ENCODE measurements around the gene RRP8. TPM values are rescaled to one million over a fixed set of nuclear protein-coding genes. Genes with fewer than 3 reads are reported as not detected.

The RRP8 gene
- total RNA-seq, 6 donors from 2014 or later, result 13.4 to 25.2 (median 22.1) TPM

GRCh38 chr11:6569706-6570105 is 33.7 kb downstream of the RRP8 start:
- TF ChIP-seq POLR2AphosphoS5 (IDR thresholded peaks at IDR 0.05), result no peak
- no peak for TF ChIP-seq CTCF (IDR thresholded peaks at IDR 0.05)
- TF ChIP-seq POLR2A (IDR thresholded peaks at IDR 0.05), result no peak
- no peak for TF ChIP-seq EP300 (IDR thresholded peaks at IDR 0.05)
- no peaks in the 10 kb centered on the region for H3K36me3 ChIP-seq
- DNase-seq (no peak), ATAC-seq (ENCODE audit: low FRiP score in 2 of 2) (no peak)
- WGBS, 2 donors, result 75 to 91% methylated on average over 5 of the region's 5 CpGs
- H3K27me3 ChIP-seq, result no peaks in the 10 kb centered on the region
- H3K4me1 ChIP-seq, result peaks cover 0 to 16% (median 3%) of the 10 kb centered on the region in 4 donors
- no peak overlapping the region for H3K27ac ChIP-seq
- H3K4me3 ChIP-seq, result no peak overlapping the region
- H3K9me3 ChIP-seq, result no peaks in the 10 kb centered on the region

- Histone ChIP-seq H3K4me3 (no peak overlapping the region), H3K4me1 (peaks cover 0 to 16% (median 3%) of the 10 kb centered on the region in 4 donors), H3K9me3 (no peaks in the 10 kb centered on the region), H3K27me3 (no peaks in the 10 kb centered on the region), H3K27ac (no peak overlapping the region), H3K36me3 (no peaks in the 10 kb centered on the region)
- no peak for DNase-seq
- ATAC-seq (ENCODE audit: low FRiP score in 2 of 2), result no peak
- 59 to 73% methylated on average over 3 to 4 of the region's 4 CpGs for WGBS, 2 donors
- TF ChIP-seq CTCF (IDR thresholded peaks at IDR 0.05) (no peak), POLR2A (IDR thresholded peaks at IDR 0.05) (no peak), EP300 (IDR thresholded peaks at IDR 0.05) (no peak)
Measured at GRCh38 chr11:6568191-6568918, 35.1 kb downstream of the RRP8 start.

- DNase-seq, result no peak
- H3K27ac ChIP-seq, result no peak overlapping the region
- no peak for ATAC-seq (ENCODE audit: low FRiP score in 2 of 2)
Measured at GRCh38 chr11:6567371-6567745, 36.1 kb downstream of the RRP8 start.

GRCh38 chr11:6566704-6567370 is 36.6 kb downstream of the RRP8 start:
- no peaks in the 10 kb centered on the region for H3K27me3 ChIP-seq
- no peak overlapping the region for H3K4me3 ChIP-seq
- no peaks in the 10 kb centered on the region for H3K9me3 ChIP-seq
- H3K27ac ChIP-seq, result no peak overlapping the region
- DNase-seq (no peak), ATAC-seq (ENCODE audit: low FRiP score in 2 of 2) (no peak)
- no peaks in the 10 kb centered on the region for H3K36me3 ChIP-seq
- H3K4me1 ChIP-seq, result peaks cover 0 to 16% (median 3%) of the 10 kb centered on the region in 4 donors
- TF ChIP-seq POLR2AphosphoS5 (IDR thresholded peaks at IDR 0.05) (no peak), POLR2A (IDR thresholded peaks at IDR 0.05) (no peak), CTCF (IDR thresholded peaks at IDR 0.05) (no peak), EP300 (IDR thresholded peaks at IDR 0.05) (no peak)
- WGBS, 2 donors, result 84 to 93% methylated on average over 12 to 13 of the region's 13 CpGs

More at GRCh38 chr11:6567371-6567745, 36.1 kb downstream of the RRP8 start:
- Histone ChIP-seq H3K27me3 (no peaks in the 10 kb centered on the region), H3K4me3 (no peak overlapping the region), H3K9me3 (no peaks in the 10 kb centered on the region), H3K4me1 (peaks cover 0 to 16% (median 3%) of the 10 kb centered on the region in 4 donors), H3K36me3 (no peaks in the 10 kb centered on the region)
- 100% methylated on average over 1 to 7 of the region's 7 CpGs for WGBS, 2 donors
- no peak for TF ChIP-seq CTCF (IDR thresholded peaks at IDR 0.05)
- no peak for TF ChIP-seq POLR2A (IDR thresholded peaks at IDR 0.05)

All from upper lobe of left lung (tissue), 6 donors.